ENCODE measurements around the gene CDH23.

DNA sequence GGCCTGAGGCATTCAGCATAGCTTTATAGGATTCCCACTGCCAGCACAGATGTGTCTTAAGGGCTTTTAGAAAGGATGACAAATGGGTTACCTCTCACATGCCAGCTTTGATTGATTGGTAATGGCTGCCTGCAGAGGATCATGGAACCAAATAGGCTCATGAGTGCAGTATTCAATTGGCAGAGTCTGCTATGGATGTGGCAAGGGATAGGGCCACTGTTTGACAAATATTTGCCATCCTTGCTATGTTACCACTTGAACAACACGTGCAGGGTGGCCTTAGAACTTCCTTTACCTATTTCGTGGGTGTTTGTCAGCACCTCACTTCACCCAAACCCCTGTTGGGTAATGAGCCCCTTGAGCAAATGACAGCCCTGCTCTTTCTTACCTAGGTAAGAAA, 183.7 kb downstream of the CDH23 start:
- TF ChIP-seq, protein P1, sequence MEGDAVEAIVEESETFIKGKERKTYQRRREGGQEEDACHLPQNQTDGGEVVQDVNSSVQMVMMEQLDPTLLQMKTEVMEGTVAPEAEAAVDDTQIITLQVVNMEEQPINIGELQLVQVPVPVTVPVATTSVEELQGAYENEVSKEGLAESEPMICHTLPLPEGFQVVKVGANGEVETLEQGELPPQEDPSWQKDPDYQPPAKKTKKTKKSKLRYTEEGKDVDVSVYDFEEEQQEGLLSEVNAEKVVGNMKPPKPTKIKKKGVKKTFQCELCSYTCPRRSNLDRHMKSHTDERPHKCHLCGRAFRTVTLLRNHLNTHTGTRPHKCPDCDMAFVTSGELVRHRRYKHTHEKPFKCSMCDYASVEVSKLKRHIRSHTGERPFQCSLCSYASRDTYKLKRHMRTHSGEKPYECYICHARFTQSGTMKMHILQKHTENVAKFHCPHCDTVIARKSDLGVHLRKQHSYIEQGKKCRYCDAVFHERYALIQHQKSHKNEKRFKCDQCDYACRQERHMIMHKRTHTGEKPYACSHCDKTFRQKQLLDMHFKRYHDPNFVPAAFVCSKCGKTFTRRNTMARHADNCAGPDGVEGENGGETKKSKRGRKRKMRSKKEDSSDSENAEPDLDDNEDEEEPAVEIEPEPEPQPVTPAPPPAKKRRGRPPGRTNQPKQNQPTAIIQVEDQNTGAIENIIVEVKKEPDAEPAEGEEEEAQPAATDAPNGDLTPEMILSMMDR (IDR thresholded peaks at IDR 0.05 in 2 of 3, conservative IDR thresholded peaks at IDR 0.05 in 1 of 3; ENCODE audit: control insufficient read depth in 2 of 3, extremely low read depth in 1 of 3, insufficient read depth in 1 of 3, low read depth in 3 of 3, low read length in 3 of 3), result no peak
- TF ChIP-seq, protein P2, sequence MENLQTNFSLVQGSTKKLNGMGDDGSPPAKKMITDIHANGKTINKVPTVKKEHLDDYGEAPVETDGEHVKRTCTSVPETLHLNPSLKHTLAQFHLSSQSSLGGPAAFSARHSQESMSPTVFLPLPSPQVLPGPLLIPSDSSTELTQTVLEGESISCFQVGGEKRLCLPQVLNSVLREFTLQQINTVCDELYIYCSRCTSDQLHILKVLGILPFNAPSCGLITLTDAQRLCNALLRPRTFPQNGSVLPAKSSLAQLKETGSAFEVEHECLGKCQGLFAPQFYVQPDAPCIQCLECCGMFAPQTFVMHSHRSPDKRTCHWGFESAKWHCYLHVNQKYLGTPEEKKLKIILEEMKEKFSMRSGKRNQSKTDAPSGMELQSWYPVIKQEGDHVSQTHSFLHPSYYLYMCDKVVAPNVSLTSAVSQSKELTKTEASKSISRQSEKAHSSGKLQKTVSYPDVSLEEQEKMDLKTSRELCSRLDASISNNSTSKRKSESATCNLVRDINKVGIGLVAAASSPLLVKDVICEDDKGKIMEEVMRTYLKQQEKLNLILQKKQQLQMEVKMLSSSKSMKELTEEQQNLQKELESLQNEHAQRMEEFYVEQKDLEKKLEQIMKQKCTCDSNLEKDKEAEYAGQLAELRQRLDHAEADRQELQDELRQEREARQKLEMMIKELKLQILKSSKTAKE (IDR thresholded peaks at IDR 0.05; ENCODE audit: low read depth, poor library complexity, severe bottlenecking), result no peak
- TF ChIP-seq EZH2 (IDR thresholded peaks at IDR 0.05; ENCODE audit: borderline replicate concordance, control insufficient read depth, low read depth, low read length), result no peak
- no peak for TF ChIP-seq RCOR1 (conservative IDR thresholded peaks at IDR 0.05; ENCODE audit: low read depth, low read length)
- no peak for TF ChIP-seq POLR2A (IDR thresholded peaks at IDR 0.05; ENCODE audit: low read depth, low read length)
- no peak for TF ChIP-seq EGR1 (IDR thresholded peaks at IDR 0.05; ENCODE audit: borderline replicate concordance in 1 of 2, low read depth in 2 of 2, low read length in 2 of 2)
- no peak for TF ChIP-seq CEBPB (IDR thresholded peaks at IDR 0.05; ENCODE audit: borderline replicate concordance in 1 of 2, low read depth in 2 of 2, low read length in 2 of 2)
- no peak for TF ChIP-seq STAT1 (conservative IDR thresholded peaks at IDR 0.05)
- TF ChIP-seq IKZF1 (conservative IDR thresholded peaks at IDR 0.05), result no peak

Data from GM12878 (cell line).